IPS-NIHi7 (cell line): Measurements from ENCODE around the gene PI4K2B.
A peak's percentile ranks its signal among the peaks of the same experiment; 100 is the strongest.
"Not testable (repeated sequence)": the region's sequence is repeated elsewhere in the genome, so short reads cannot be mapped to it uniquely, and the experiment has no call there.

Experiments
- DNase-seq: peaks from one replicate; pipeline ENCODE4 v3.0.0; 2012; ENCODE audit warnings: mixed read lengths; ENCODE audit errors: extremely low spot score

Gene PI4K2B

GRCh38 chr4:25242195-25242594, 8.4 kb downstream of the PI4K2B start:
- not testable (repeated sequence) for DNase-seq

GRCh38 chr4:25245181-25245580, 11.3 kb downstream of the PI4K2B start:
- no peak for DNase-seq

GRCh38 chr4:25246680-25247611, 13.1 kb downstream of the PI4K2B start:
- DNase-seq: no peak

GRCh38 chr4:25248875-25249274, 15.0 kb downstream of the PI4K2B start:
- not testable (repeated sequence) for DNase-seq

GRCh38 chr4:25249494-25249893, 15.7 kb downstream of the PI4K2B start:
- DNase-seq: not testable (repeated sequence)

- DNase-seq: no peak
Measured at GRCh38 chr4:25252230-25253070, 18.6 kb downstream of the PI4K2B start.

- no peak for DNase-seq
Measured at GRCh38 chr4:25253071-25253445, 19.2 kb downstream of the PI4K2B start.

GRCh38 chr4:25253786-25254185, 20.0 kb downstream of the PI4K2B start:
- DNase-seq: not testable (repeated sequence)

GRCh38 chr4:25258980-25259578, 25.2 kb downstream of the PI4K2B start:
- DNase-seq: no peak

- no peak for DNase-seq
Measured at GRCh38 chr4:25271866-25272265, 38.0 kb downstream of the PI4K2B start.

GRCh38 chr4:25280210-25280609, 46.4 kb downstream of the PI4K2B start:
- no peak for DNase-seq

GRCh38 chr4:25283948-25284347, 50.1 kb downstream of the PI4K2B start:
- DNase-seq: no peak

- DNase-seq: no peak
Measured at GRCh38 chr4:25284466-25284865, 50.6 kb downstream of the PI4K2B start.

GRCh38 chr4:25290490-25291067, 56.7 kb downstream of the PI4K2B start:
- DNase-seq: peak; percentile 15

- DNase-seq: no peak
Measured at GRCh38 chr4:25291158-25291733, 57.4 kb downstream of the PI4K2B start.

- no peak for DNase-seq
Measured at GRCh38 chr4:25297528-25298242, 63.9 kb downstream of the PI4K2B start.

GRCh38 chr4:25299476-25300203, 65.8 kb downstream of the PI4K2B start:
- peak; percentile 50 for DNase-seq

- DNase-seq: no peak
Measured at GRCh38 chr4:25301471-25301870, 67.6 kb downstream of the PI4K2B start.

GRCh38 chr4:25302626-25303025, 68.8 kb downstream of the PI4K2B start:
- DNase-seq: no peak

GRCh38 chr4:25303578-25303977, 69.7 kb downstream of the PI4K2B start:
- DNase-seq: no peak
